Activated naive CD4-positive, alpha-beta T cell treated with anti-CD3 and anti-CD28 coated beads for 36 hours (primary cell): ENCODE data around the gene PKMYT1. TPM values are rescaled to one million over a fixed set of nuclear protein-coding genes. Genes with fewer than 3 reads are reported as not detected.

ENCODE experiments used
- CTCF ChIA-PET: fragments of 350-600 bp; sonication (Branson Sonifier 250); formaldehyde crosslinking; loops from one replicate; lab custom pipeline; 2021; ENCODE audit warnings: antibody characterized with exemption; lab: Charles Lee
- DNase-seq: peaks from one replicate; pipeline ENCODE4 v3.0.0-alpha.2; 2020
- H3K27ac Mint-ChIP-seq: one replicate; pipeline ENCODE4 v1.8.0; 2021; ENCODE audit warnings: mild to moderate bottlenecking, mixed read lengths
- H3K27me3 Mint-ChIP-seq: one replicate; pipeline ENCODE4 v1.8.0; 2021; ENCODE audit warnings: low read depth, mixed read lengths
- H3K36me3 Mint-ChIP-seq: one replicate; pipeline ENCODE4 v1.8.0; 2021; ENCODE audit warnings: low read depth, mixed read lengths
- H3K4me1 Mint-ChIP-seq: one replicate; pipeline ENCODE4 v1.8.0; 2021; ENCODE audit warnings: low read depth, mixed read lengths
- H3K4me3 Mint-ChIP-seq: one replicate; pipeline ENCODE4 v1.8.0; 2021; ENCODE audit warnings: mild to moderate bottlenecking, moderate library complexity, mixed read lengths
- H3K9me3 Mint-ChIP-seq: one replicate; pipeline ENCODE4 v1.8.0; 2021; ENCODE audit warnings: mixed read lengths
- intact Hi-C: fragments of 100-400 bp; cut with micrococcal nuclease; formaldehyde crosslinking; loops from one replicate; pipeline ENCODE4 v1.15.1; 2023
- total RNA-seq, 2 experiments: library from RNA; stranded (reverse); gene quantifications; one replicate each; pipeline ENCODE4 v1.2.3, GENCODE V29; 2021

The PKMYT1 gene
- total RNA-seq: 100 to 1,000 TPM; 128 to 136 TPM

GRCh38 chr16:2980227-2981176 lies at the start of gene PKMYT1:
PKMYT1 (minus strand) TSS chr16:2980446; CDS start chr16:2979657, 789 bp downstream.
- H3K4me3 Mint-ChIP-seq: peak within 1 kb of the TSS; percentile 81
- intact Hi-C loops: loop anchor here (1.0 to 2.0 kb wide), 3 partner anchors 10 to 42 kb away; partner anchors contain the start of genes HCFC1R1 and KREMEN2
- peaks cover 29% of the 10 kb centered on the region for H3K36me3 Mint-ChIP-seq
- no peaks in the 10 kb centered on the region for H3K27me3 Mint-ChIP-seq
- CTCF ChIA-PET: interaction anchor here (0.6 to 2.5 kb wide), 8 partner anchors 9 to 847 kb away, joined by 3 to 12 read pairs (median 4); no protein-coding TSS in a partner anchor
- peak within 1 kb of the TSS; percentile 84 for H3K27ac Mint-ChIP-seq
- no peaks in the 10 kb centered on the region for H3K9me3 Mint-ChIP-seq
- peaks cover 14% of the 10 kb centered on the region for H3K4me1 Mint-ChIP-seq
- peak; percentile 95 for DNase-seq

GRCh38 chr16:3029491-3030221 lies 49.4 kb upstream of the PKMYT1 start:
- intact Hi-C loops: no loop called here
- no peak overlapping the region for H3K27ac Mint-ChIP-seq
- H3K4me3 Mint-ChIP-seq: peak overlapping the region; percentile 14
- peaks cover 8% of the 10 kb centered on the region for H3K36me3 Mint-ChIP-seq
- CTCF ChIA-PET: interaction anchor here (0.6 to 17.7 kb wide), 11 partner anchors 8 to 310 kb away, joined by 3 to 310 read pairs (median 13); partner anchors contain the start of genes BICDL2, CLDN6, CLDN9 and HCFC1R1
- H3K4me1 Mint-ChIP-seq: peaks cover 20% of the 10 kb centered on the region
- peak; percentile 52 for DNase-seq
- H3K9me3 Mint-ChIP-seq: no peaks in the 10 kb centered on the region
- peaks cover 38% of the 10 kb centered on the region for H3K27me3 Mint-ChIP-seq

- H3K36me3 Mint-ChIP-seq: peaks cover 11% of the 10 kb centered on the region
- H3K9me3 Mint-ChIP-seq: no peaks in the 10 kb centered on the region
- CTCF ChIA-PET: interaction anchor here (1.0 to 17.7 kb wide), 18 partner anchors 7 to 143 kb away, joined by 3 to 310 read pairs (median 8); partner anchors contain the start of genes BICDL2, CLDN6, CLDN9 and HCFC1R1
- peaks cover 23% of the 10 kb centered on the region for H3K4me1 Mint-ChIP-seq
- no peak for DNase-seq
- H3K4me3 Mint-ChIP-seq: no peak overlapping the region
- intact Hi-C loops: loop anchor here (1.0 kb wide), 1 partner anchor 26 kb away; no protein-coding TSS in a partner anchor
- peaks cover 34% of the 10 kb centered on the region for H3K27me3 Mint-ChIP-seq
- H3K27ac Mint-ChIP-seq: no peak overlapping the region
Measured at GRCh38 chr16:3028716-3029319, 48.6 kb upstream of the PKMYT1 start.

- Mint-ChIP-seq H3K27me3 (peaks cover 29% of the 10 kb centered on the region), H3K4me3 (no peak overlapping the region), H3K36me3 (peaks cover 11% of the 10 kb centered on the region), H3K9me3 (no peaks in the 10 kb centered on the region), H3K27ac (no peak overlapping the region), H3K4me1 (peaks cover 26% of the 10 kb centered on the region)
- intact Hi-C loops: loop anchor here (1.0 kb wide), 1 partner anchor 25 kb away; no protein-coding TSS in a partner anchor
- DNase-seq: peak; percentile 90
- CTCF ChIA-PET: interaction anchor here (0.9 to 17.7 kb wide), 18 partner anchors 8 to 145 kb away, joined by 3 to 310 read pairs (median 6); partner anchors contain the start of genes BICDL2, CLDN6, CLDN9 and FLYWCH2
Measured at GRCh38 chr16:3027983-3028715, 47.9 kb upstream of the PKMYT1 start.

GRCh38 chr16:3027489-3027795 lies 47.2 kb upstream of the PKMYT1 start:
- no peak overlapping the region for H3K27ac Mint-ChIP-seq
- H3K27me3 Mint-ChIP-seq: peaks cover 22% of the 10 kb centered on the region
- no peak for DNase-seq
- CTCF ChIA-PET: interaction anchor here (0.9 to 17.7 kb wide), 15 partner anchors 8 to 171 kb away, joined by 3 to 310 read pairs (median 7); partner anchors contain the start of genes BICDL2, CLDN6, CLDN9 and FLYWCH2
- H3K4me1 Mint-ChIP-seq: peaks cover 33% of the 10 kb centered on the region
- H3K9me3 Mint-ChIP-seq: no peaks in the 10 kb centered on the region
- intact Hi-C loops: no loop called here
- no peak overlapping the region for H3K4me3 Mint-ChIP-seq
- peaks cover 11% of the 10 kb centered on the region for H3K36me3 Mint-ChIP-seq

GRCh38 chr16:3026609-3027488 lies 46.6 kb upstream of the PKMYT1 start:
- H3K4me3 Mint-ChIP-seq: no peak overlapping the region
- no peak for DNase-seq
- H3K27me3 Mint-ChIP-seq: peaks cover 20% of the 10 kb centered on the region
- H3K36me3 Mint-ChIP-seq: peaks cover 11% of the 10 kb centered on the region
- H3K4me1 Mint-ChIP-seq: peaks cover 39% of the 10 kb centered on the region
- intact Hi-C loops: no loop called here
- CTCF ChIA-PET: interaction anchor here (0.9 to 17.7 kb wide), 12 partner anchors 7 to 172 kb away, joined by 3 to 310 read pairs (median 8); partner anchors contain the start of genes BICDL2, CLDN6, CLDN9 and IL32
- H3K9me3 Mint-ChIP-seq: no peaks in the 10 kb centered on the region
- H3K27ac Mint-ChIP-seq: no peak overlapping the region

- peaks cover 47% of the 10 kb centered on the region for H3K4me1 Mint-ChIP-seq
Measured at GRCh38 chr16:3026003-3026378, 45.7 kb upstream of the PKMYT1 start.

GRCh38 chr16:3025032-3026002 lies 45.1 kb upstream of the PKMYT1 start:
- H3K9me3 Mint-ChIP-seq: no peaks in the 10 kb centered on the region
- peaks cover 52% of the 10 kb centered on the region for H3K4me1 Mint-ChIP-seq
- peaks cover 11% of the 10 kb centered on the region for H3K36me3 Mint-ChIP-seq
- peaks cover 16% of the 10 kb centered on the region for H3K27me3 Mint-ChIP-seq
- DNase-seq: no peak
- no peak overlapping the region for H3K27ac Mint-ChIP-seq
- CTCF ChIA-PET: interaction anchor here (8.5 to 17.7 kb wide), 2 partner anchors 6 to 19 kb away, joined by 67 to 310 read pairs; partner anchors contain the start of gene CLDN9
- H3K4me3 Mint-ChIP-seq: no peak overlapping the region
- intact Hi-C loops: no loop called here

More at GRCh38 chr16:3026003-3026378, 45.7 kb upstream of the PKMYT1 start:
- Mint-ChIP-seq H3K27ac (no peak overlapping the region), H3K9me3 (no peaks in the 10 kb centered on the region), H3K36me3 (peaks cover 11% of the 10 kb centered on the region), H3K4me3 (no peak overlapping the region), H3K27me3 (peaks cover 16% of the 10 kb centered on the region)
- intact Hi-C loops: no loop called here
- no peak for DNase-seq
- CTCF ChIA-PET: interaction anchor here (8.5 to 17.7 kb wide), 2 partner anchors 6 to 20 kb away, joined by 67 to 310 read pairs; partner anchors contain the start of gene CLDN9

GRCh38 chr16:3023669-3024478 lies 43.6 kb upstream of the PKMYT1 start, which contains the start of the genes HCFC1R1 and THOC6:
HCFC1R1 (minus strand) TSS chr16:3023942; CDS start chr16:3023941, 1 bp downstream.
THOC6 (plus strand) TSS chr16:3024035; CDS start chr16:3024327, 292 bp downstream.
- intact Hi-C loops: loop anchor here (1.0 to 5.0 kb wide), 9 partner anchors 21 to 977 kb away; partner anchors contain the start of genes CLUAP1, NTHL1, PKMYT1 and SRRM2
- Mint-ChIP-seq H3K27me3 (peaks cover 6% of the 10 kb centered on the region), H3K36me3 (peaks cover 11% of the 10 kb centered on the region), H3K4me3 (peak within 1 kb of the TSS; percentile 95), H3K4me1 (peaks cover 50% of the 10 kb centered on the region), H3K9me3 (no peaks in the 10 kb centered on the region), H3K27ac (peak within 1 kb of the TSS; percentile 98)
- peak; percentile 98 for DNase-seq
- CTCF ChIA-PET: interaction anchor here (1.1 to 17.7 kb wide), 4 partner anchors 8 to 72 kb away, joined by 3 to 310 read pairs (median 35); partner anchors contain the start of gene CLDN9
